ENCODE measurements around the gene MINK1.

GRCh38 chr17:4850246-4850645, 17.1 kb downstream of the MINK1 start:
- TF ChIP-seq POLR2A (IDR thresholded peaks at IDR 0.05): no peak
- TF ChIP-seq CTCF (IDR thresholded peaks at IDR 0.05): no peak
